Endothelial cell of umbilical vein (primary cell): ENCODE results near the gene SH3BP2. TPM values are rescaled to one million over a fixed set of nuclear protein-coding genes. Genes with fewer than 3 reads are reported as not detected.

Experiments used
- BruUV-seq: library from RNA; stranded (reverse); fragments of 400-500 nt; replicated peaks from 2 replicates; lab custom pipeline; 2021; lab: Mats Ljungman, UMichigan
- CTCF ChIA-PET: fragments of 300-600, 350-600 bp; sonication (Branson Sonifier 250); formaldehyde crosslinking; loops from one replicate; lab custom pipeline; 2021; ENCODE audit warnings: antibody characterized with exemption, inconsistent platforms; lab: Charles Lee
- POLR2A ChIA-PET: fragments of 300-600, 350-600 bp; sonication (Branson Sonifier 250); formaldehyde crosslinking; loops from one replicate; lab custom pipeline; 2021; ENCODE audit warnings: antibody characterized with exemption, inconsistent platforms; lab: Charles Lee
- DNase-seq: peaks from one replicate; pipeline ENCODE4 v3.0.0-alpha.2; 2011; ENCODE audit warnings: low read depth, low spot score
- FAIRE-seq: peaks from 2 replicates; lab custom pipeline; 2011; peaks lifted over from hg19 to GRCh38; lab: Jason Lieb, UNC
- H2AFZ ChIP-seq: 2 replicates; pipeline ENCODE4 v1.6.0; 2012; ENCODE audit warnings: low read depth, low read length, control low read depth, inconsistent platforms
- H3K27ac ChIP-seq: 2 replicates; pipeline ENCODE4 v1.5.1; 2011; ENCODE audit warnings: low read depth, mild to moderate bottlenecking, control low read depth, low read length, moderate library complexity; ENCODE audit not compliant: insufficient read depth
- H3K27me3 ChIP-seq, 2 experiments: 2 replicates each; pipeline versions ENCODE4 v1.6.0 to v1.6.1; 2011; ENCODE audit warnings: low read length in 2 of 2, mixed read lengths in 1 of 2; ENCODE audit not compliant: control insufficient read depth in 2 of 2, insufficient read depth in 2 of 2
- H3K36me3 ChIP-seq, 2 experiments: 2 replicates in 1 of 2; 3 replicates in 1 of 2; pipeline ENCODE4 v1.5.1; 2011; ENCODE audit warnings: low read length in 2 of 2, mild to moderate bottlenecking in 1 of 2, moderate library complexity in 1 of 2; ENCODE audit not compliant: control insufficient read depth in 2 of 2, insufficient read depth in 2 of 2; ENCODE audit errors: extremely low read depth in 1 of 2
- H3K4me1 ChIP-seq: 3 replicates; pipeline ENCODE4 v1.5.1; 2011; ENCODE audit warnings: mild to moderate bottlenecking, low read length; ENCODE audit not compliant: control insufficient read depth, insufficient read depth; ENCODE audit errors: extremely low read depth
- H3K4me2 ChIP-seq: 2 replicates; pipeline ENCODE4 v1.6.1; 2011; ENCODE audit warnings: low read length, control low read depth, mixed read lengths; ENCODE audit not compliant: insufficient read depth
- H3K4me3 ChIP-seq, 3 experiments: fragments of 200-600 bp in 1 of 3; sonication (generic), shearing (Covaris generic) in 1 of 3; replicated peaks in 1 of 3; 2 replicates each; pipeline ENCODE4 v1.5.1; 2011 to 2016; ENCODE audit warnings: control low read depth in 3 of 3, low read length in 3 of 3, mild to moderate bottlenecking in 2 of 3, inconsistent platforms in 1 of 3, low read depth in 1 of 3, moderate library complexity in 1 of 3; ENCODE audit not compliant: insufficient read depth in 1 of 3
- H3K79me2 ChIP-seq: 2 replicates; pipeline ENCODE4 v1.6.0; 2012; ENCODE audit warnings: low read length, inconsistent platforms; ENCODE audit not compliant: control insufficient read depth, insufficient read depth
- H3K9ac ChIP-seq: replicated peaks from 2 replicates; pipeline ENCODE3; 2011; ENCODE audit warnings: low read length, control low read depth; ENCODE audit not compliant: insufficient read depth; ENCODE audit errors: extremely low read depth
- H3K9me1 ChIP-seq: replicated peaks from 3 replicates; pipeline ENCODE4 v1.6.0; 2011; ENCODE audit warnings: mild to moderate bottlenecking, low read length; ENCODE audit not compliant: control insufficient read depth, insufficient read depth; ENCODE audit errors: extremely low read depth
- H3K9me3 ChIP-seq: replicated peaks from 2 replicates; pipeline ENCODE4 v1.5.1; 2012; ENCODE audit warnings: low read length, inconsistent platforms; ENCODE audit not compliant: control insufficient read depth, insufficient read depth
- H4K20me1 ChIP-seq: replicated peaks from 2 replicates; pipeline ENCODE3; 2011; ENCODE audit warnings: mild to moderate bottlenecking, low read length; ENCODE audit not compliant: control insufficient read depth, insufficient read depth; ENCODE audit errors: extremely low read depth
- EZH2 ChIP-seq: IDR thresholded peaks from 2 replicates; pipeline ENCODE4 v1.6.1; 2012; ENCODE audit warnings: borderline replicate concordance, low read depth, mild to moderate bottlenecking, moderate library complexity, low read length, inconsistent platforms; ENCODE audit not compliant: severe bottlenecking
- FOS ChIP-seq: IDR thresholded peaks from 2 replicates; pipeline ENCODE4 v1.6.1; 2011; ENCODE audit warnings: mild to moderate bottlenecking, low read length, moderate library complexity, borderline replicate concordance; ENCODE audit not compliant: insufficient read depth
- GATA2 ChIP-seq: IDR thresholded peaks from 2 replicates; pipeline ENCODE4 v1.7.0; 2011; ENCODE audit warnings: low read depth, mild to moderate bottlenecking, moderate library complexity, mixed read lengths, low read length; ENCODE audit not compliant: insufficient read length, insufficient read depth
- JUN ChIP-seq: IDR thresholded peaks from 2 replicates; pipeline ENCODE4 v1.6.1; 2011; ENCODE audit warnings: borderline replicate concordance, low read depth; ENCODE audit not compliant: insufficient read length, insufficient read depth
- MYC ChIP-seq: IDR thresholded peaks from one replicate; pipeline ENCODE4 v1.6.1; 2011; ENCODE audit warnings: mild to moderate bottlenecking, low read depth, low read length
- POLR2A ChIP-seq: IDR thresholded peaks from 2 replicates; pipeline ENCODE4 v1.6.1; 2012; ENCODE audit warnings: low read depth, mild to moderate bottlenecking, control low read depth, low read length
- POLR2AphosphoS5 ChIP-seq: IDR thresholded peaks from 2 replicates; pipeline ENCODE4 v1.6.1; 2012; ENCODE audit warnings: low read depth, mild to moderate bottlenecking, control low read depth, low read length, moderate library complexity; ENCODE audit not compliant: insufficient read depth
- dilution Hi-C: fragments of 300-500 bp; cut with MboI; formaldehyde crosslinking; loops from one replicate; pipeline ENCODE4 v1.15.0; 2019; ENCODE audit warnings: low sequenced_read_pairs; ENCODE audit not compliant: extremely low pct_ligation_motif_present
- intact Hi-C: fragments of 100-400 bp; cut with micrococcal nuclease; formaldehyde crosslinking; loops from one replicate; pipeline ENCODE4 v1.10.0; 2022
- polyA plus RNA-seq, 4 experiments: library from polyadenylated mRNA; depleted of rRNA in 3 of 4; stranded (reverse) in 3 of 4; unstranded in 1 of 4; fragments of >200 nt; gene quantifications; 2 replicates each; pipeline versions ENCODE4 v1.2.1 to v1.2.3, GENCODE V29; 2011 to 2012; ENCODE audit warnings: missing spikeins in 1 of 4
- total RNA-seq: library from RNA; stranded (reverse); gene quantifications from 2 replicates; pipeline ENCODE4 v1.2.3, GENCODE V29; 2021
- TF ChIP-seq, protein P1 (sequence below): IDR thresholded peaks from 2 replicates; pipeline ENCODE4 v1.6.1; 2011; ENCODE audit not compliant: insufficient read depth, insufficient read length
- TF ChIP-seq, protein P2 (sequence below), 2 donors: IDR thresholded peaks; 1 replicate in 1 of 2; 2 replicates in 1 of 2; pipeline ENCODE4 v1.5.1; 2011; ENCODE audit warnings: low read length in 2 of 2, mild to moderate bottlenecking in 2 of 2, moderate library complexity in 2 of 2, control low read depth in 1 of 2, inconsistent platforms in 1 of 2, low read depth in 1 of 2; ENCODE audit not compliant: insufficient read depth in 1 of 2; ENCODE audit errors: extremely low read depth in 1 of 2

Gene SH3BP2
- total and polyA plus RNA-seq, 2 donors (not counting 3 experiments of a cell fraction or from before 2014, with no cell fraction given), result 69.2 to 73.9 TPM

DNA sequence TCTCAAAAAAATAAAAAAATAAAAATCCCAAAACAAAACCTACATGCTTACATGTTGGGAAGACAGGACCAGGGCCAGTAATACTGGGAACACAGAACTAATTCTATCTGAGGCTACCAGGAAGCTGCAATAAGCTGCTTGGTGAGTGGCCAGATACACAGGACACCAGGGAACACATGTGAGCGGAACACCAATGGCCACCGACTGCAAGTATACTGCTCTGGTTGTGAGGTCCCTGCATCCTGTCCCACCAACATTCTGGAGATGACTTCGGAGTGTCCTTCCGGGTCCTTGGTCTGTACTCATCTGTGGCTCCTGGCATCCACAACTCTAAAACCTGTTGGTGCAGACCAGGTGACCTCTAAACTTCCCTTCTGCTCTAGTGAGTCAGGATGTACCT lies 39.4 kb upstream of the SH3BP2 start:
- Histone ChIP-seq H3K27ac (no peak overlapping the region), H3K27me3 (no peaks in the 10 kb centered on the region), H3K9me3 (no peaks in the 10 kb centered on the region), H4K20me1 (no peaks in the 10 kb centered on the region), H3K79me2 (peaks cover 47% of the 10 kb centered on the region), H3K9ac (no peak overlapping the region), H3K9me1 (no peaks in the 10 kb centered on the region), H3K36me3 (peaks cover 0 to 3% of the 10 kb centered on the region in 2 experiments), H3K4me3 (no peak overlapping the region), H3K4me1 (peaks cover 9% of the 10 kb centered on the region), H2AFZ (no peak overlapping the region), H3K4me2 (no peak overlapping the region)
- no TSS peak for BruUV-seq
- dilution Hi-C loops, result no loop called here
- intact Hi-C loops, result no loop called here
- CTCF ChIA-PET, result no interaction called here
- FAIRE-seq (no peak), DNase-seq (no peak)
- POLR2A ChIA-PET, result no interaction called here
- no peak for TF ChIP-seq FOS
- no peak for TF ChIP-seq JUN
- TF ChIP-seq GATA2, result no peak
- TF ChIP-seq, protein P1, sequence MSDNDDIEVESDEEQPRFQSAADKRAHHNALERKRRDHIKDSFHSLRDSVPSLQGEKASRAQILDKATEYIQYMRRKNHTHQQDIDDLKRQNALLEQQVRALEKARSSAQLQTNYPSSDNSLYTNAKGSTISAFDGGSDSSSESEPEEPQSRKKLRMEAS, result no peak
- TF ChIP-seq EZH2, result no peak
- TF ChIP-seq MYC, result no peak
- TF ChIP-seq POLR2AphosphoS5, result no peak
- no peak for TF ChIP-seq POLR2A
- TF ChIP-seq, protein P2, sequence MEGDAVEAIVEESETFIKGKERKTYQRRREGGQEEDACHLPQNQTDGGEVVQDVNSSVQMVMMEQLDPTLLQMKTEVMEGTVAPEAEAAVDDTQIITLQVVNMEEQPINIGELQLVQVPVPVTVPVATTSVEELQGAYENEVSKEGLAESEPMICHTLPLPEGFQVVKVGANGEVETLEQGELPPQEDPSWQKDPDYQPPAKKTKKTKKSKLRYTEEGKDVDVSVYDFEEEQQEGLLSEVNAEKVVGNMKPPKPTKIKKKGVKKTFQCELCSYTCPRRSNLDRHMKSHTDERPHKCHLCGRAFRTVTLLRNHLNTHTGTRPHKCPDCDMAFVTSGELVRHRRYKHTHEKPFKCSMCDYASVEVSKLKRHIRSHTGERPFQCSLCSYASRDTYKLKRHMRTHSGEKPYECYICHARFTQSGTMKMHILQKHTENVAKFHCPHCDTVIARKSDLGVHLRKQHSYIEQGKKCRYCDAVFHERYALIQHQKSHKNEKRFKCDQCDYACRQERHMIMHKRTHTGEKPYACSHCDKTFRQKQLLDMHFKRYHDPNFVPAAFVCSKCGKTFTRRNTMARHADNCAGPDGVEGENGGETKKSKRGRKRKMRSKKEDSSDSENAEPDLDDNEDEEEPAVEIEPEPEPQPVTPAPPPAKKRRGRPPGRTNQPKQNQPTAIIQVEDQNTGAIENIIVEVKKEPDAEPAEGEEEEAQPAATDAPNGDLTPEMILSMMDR (IDR thresholded peaks at IDR 0.05; ENCODE audit: extremely low read depth in 1 of 2, insufficient read depth in 1 of 2, low read depth in 1 of 2, low read length in 2 of 2), result no peak
